ENCODE results near the gene SUGP1. TPM values are rescaled to one million over a fixed set of nuclear protein-coding genes. Genes with fewer than 3 reads are reported as not detected.

SUGP1 gene
- total and polyA plus RNA-seq, 2 of the 4 experiments (the other 2 are of a cell fraction) = 33.2 to 35.8 TPM

- in situ Hi-C loops (cut with MboI; ENCODE audit: low sequenced_read_pairs) = no loop called here
- H2AFZ ChIP-seq (replicated peaks; ENCODE audit: low read length, poor library complexity) = no peak overlapping the region
- CTCF ChIA-PET = no interaction called here
These were observed 39.7 kb downstream of the SUGP1 start for GRCh38 chr19:19280561-19280960.

More at GRCh38 chr19:19280561-19280960, 39.7 kb downstream of the SUGP1 start:
- TF ChIP-seq CEBPB (IDR thresholded peaks at IDR 0.05; ENCODE audit: low read depth, low read length) (no peak), BHLHE40 (IDR thresholded peaks at IDR 0.05; ENCODE audit: low read depth, low read length) (no peak), SMC3 (IDR thresholded peaks at IDR 0.05; ENCODE audit: low read depth, low read length) (no peak), POLR2A (IDR thresholded peaks at IDR 0.05; ENCODE audit: low read depth, low read length) (no peak), MAFK (IDR thresholded peaks at IDR 0.05; ENCODE audit: low read depth, low read length) (no peak), FOS (IDR thresholded peaks at IDR 0.05; ENCODE audit: low read depth, low read length) (no peak), NFE2L2 (IDR thresholded peaks at IDR 0.05; ENCODE audit: low read depth, low read length) (no peak)
- H2BK15ac ChIP-seq (ENCODE audit: low read depth, low read length) = no peak overlapping the region
- no peak overlapping the region for H4K8ac ChIP-seq (ENCODE audit: low read depth in 2 of 2, low read length in 2 of 2)
- POLR2A ChIA-PET (ENCODE audit: unreplicated experiment) = no interaction called here
- no peak overlapping the region for H3K4me3 ChIP-seq (ENCODE audit: insufficient read depth, low read depth, low read length)
- H3K9ac ChIP-seq (ENCODE audit: low read depth, low read length) = no peak overlapping the region
- intact Hi-C loops (cut with micrococcal nuclease) = no loop called here
- H3K79me1 ChIP-seq (ENCODE audit: low read depth in 1 of 2, low read length in 2 of 2) = no peaks in the 10 kb centered on the region
- H3K18ac ChIP-seq (ENCODE audit: low read depth, low read length) = no peak overlapping the region
- no peaks in the 10 kb centered on the region for H3K9me3 ChIP-seq (ENCODE audit: control insufficient read depth, insufficient read depth, low read length)
- H3K4me2 ChIP-seq (ENCODE audit: low read depth, low read length) = no peak overlapping the region
- no peak overlapping the region for H3K56ac ChIP-seq (ENCODE audit: extremely low read depth, insufficient read depth, low read length)
- no peak for ATAC-seq (ENCODE audit: low read depth)
- H3K23ac ChIP-seq (ENCODE audit: low read depth, low read length) = no peak overlapping the region
- no peak overlapping the region for H3K4ac ChIP-seq (ENCODE audit: low read depth, low read length)
- peaks cover 2% of the 10 kb centered on the region; the same call in 1 of the 2 replicates for H3K4me1 ChIP-seq (ENCODE audit: control insufficient read depth, insufficient read depth, low read length)
- no peak overlapping the region for H3K27ac ChIP-seq (ENCODE audit: insufficient read depth, low read length)
- dilution Hi-C loops (cut with HindIII; ENCODE audit: low sequenced_read_pairs, unreplicated experiment) = no loop called here
- no peak overlapping the region for H2AK5ac ChIP-seq (ENCODE audit: low read depth, low read length)
- no TSS peak for BruUV-seq (replicated peaks)
- no peaks in the 10 kb centered on the region for H3K27me3 ChIP-seq (ENCODE audit: control insufficient read depth, insufficient read depth, low read length)
- no peak overlapping the region for H4K91ac ChIP-seq (ENCODE audit: insufficient read depth, low read depth, low read length)
- no peak overlapping the region for H2BK20ac ChIP-seq (ENCODE audit: low read depth, low read length)
- H2BK5ac ChIP-seq (ENCODE audit: low read depth, low read length, poor library complexity, severe bottlenecking) = no peak overlapping the region
- peaks cover 58% of the 10 kb centered on the region for H3K36me3 ChIP-seq (ENCODE audit: control insufficient read depth, insufficient read depth, low read length)
- no peak overlapping the region for H3K14ac ChIP-seq (replicated peaks; ENCODE audit: low read depth, low read length)
- H2AK9ac ChIP-seq (replicated peaks; ENCODE audit: low read depth, low read length, poor library complexity) = no peak overlapping the region
- no peaks in the 10 kb centered on the region for H4K20me1 ChIP-seq (ENCODE audit: insufficient read depth, low read length)
- H4K5ac ChIP-seq (ENCODE audit: low read depth, low read length) = no peak overlapping the region
- no peak overlapping the region for H2BK120ac ChIP-seq (ENCODE audit: low read depth, low read length)
- 87% methylated on average over 11 of the region's 16 CpGs; no CpG with 5 or more reads in 1 of the 2 experiments for WGBS, 2 experiments (ENCODE audit: extremely low coverage in 2 of 2, insufficient read length in 1 of 2)
- peak; percentile 5 for DNase-seq
- H3K9me1 ChIP-seq (ENCODE audit: insufficient read depth, low read length) = no peaks in the 10 kb centered on the region

All from IMR-90 (cell line).